ENCODE results near the gene BDNF. TPM values are rescaled to one million over a fixed set of nuclear protein-coding genes. Genes with fewer than 3 reads are reported as not detected.

Gene BDNF
- total RNA-seq, 1 donor from 2014 or later = 2.7 TPM

DNA sequence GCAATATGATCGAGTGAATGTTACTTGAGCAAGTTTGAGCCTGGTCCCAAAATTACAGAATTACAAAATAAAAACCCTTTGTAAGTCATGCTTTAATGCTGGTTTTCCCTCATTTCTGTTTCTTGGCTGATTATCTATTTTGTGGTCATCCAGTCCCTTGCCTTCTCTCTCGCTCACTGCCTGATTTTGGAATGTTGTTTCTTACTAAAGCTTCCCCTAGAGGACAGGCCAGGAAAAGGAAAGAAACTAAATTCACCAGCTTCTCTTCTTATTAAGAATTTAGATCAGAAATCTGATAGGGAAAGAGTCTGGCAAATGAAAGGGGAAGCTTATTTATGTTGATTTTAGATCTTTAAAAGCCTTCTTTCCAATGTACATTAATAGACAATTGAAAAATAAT lies 16.6 kb upstream of the BDNF start:
- no peak overlapping the region for H3K27ac Mint-ChIP-seq
- DNase-seq (ENCODE audit: low spot score, unreplicated experiment) = no peak
- H3K4me3 Mint-ChIP-seq (ENCODE audit: low read depth) = no peak overlapping the region
- TF ChIP-seq, protein P1, sequence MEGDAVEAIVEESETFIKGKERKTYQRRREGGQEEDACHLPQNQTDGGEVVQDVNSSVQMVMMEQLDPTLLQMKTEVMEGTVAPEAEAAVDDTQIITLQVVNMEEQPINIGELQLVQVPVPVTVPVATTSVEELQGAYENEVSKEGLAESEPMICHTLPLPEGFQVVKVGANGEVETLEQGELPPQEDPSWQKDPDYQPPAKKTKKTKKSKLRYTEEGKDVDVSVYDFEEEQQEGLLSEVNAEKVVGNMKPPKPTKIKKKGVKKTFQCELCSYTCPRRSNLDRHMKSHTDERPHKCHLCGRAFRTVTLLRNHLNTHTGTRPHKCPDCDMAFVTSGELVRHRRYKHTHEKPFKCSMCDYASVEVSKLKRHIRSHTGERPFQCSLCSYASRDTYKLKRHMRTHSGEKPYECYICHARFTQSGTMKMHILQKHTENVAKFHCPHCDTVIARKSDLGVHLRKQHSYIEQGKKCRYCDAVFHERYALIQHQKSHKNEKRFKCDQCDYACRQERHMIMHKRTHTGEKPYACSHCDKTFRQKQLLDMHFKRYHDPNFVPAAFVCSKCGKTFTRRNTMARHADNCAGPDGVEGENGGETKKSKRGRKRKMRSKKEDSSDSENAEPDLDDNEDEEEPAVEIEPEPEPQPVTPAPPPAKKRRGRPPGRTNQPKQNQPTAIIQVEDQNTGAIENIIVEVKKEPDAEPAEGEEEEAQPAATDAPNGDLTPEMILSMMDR (IDR thresholded peaks at IDR 0.05; ENCODE audit: unreplicated experiment) = no peak
- H3K36me3 Mint-ChIP-seq (ENCODE audit: insufficient read depth) = no peaks in the 10 kb centered on the region
- peaks cover 52% of the 10 kb centered on the region for H3K27me3 Mint-ChIP-seq
- no peaks in the 10 kb centered on the region for H3K9me3 Mint-ChIP-seq (ENCODE audit: low read depth)
- peaks cover 12% of the 10 kb centered on the region for H3K4me1 Mint-ChIP-seq (ENCODE audit: low read depth)

DNA sequence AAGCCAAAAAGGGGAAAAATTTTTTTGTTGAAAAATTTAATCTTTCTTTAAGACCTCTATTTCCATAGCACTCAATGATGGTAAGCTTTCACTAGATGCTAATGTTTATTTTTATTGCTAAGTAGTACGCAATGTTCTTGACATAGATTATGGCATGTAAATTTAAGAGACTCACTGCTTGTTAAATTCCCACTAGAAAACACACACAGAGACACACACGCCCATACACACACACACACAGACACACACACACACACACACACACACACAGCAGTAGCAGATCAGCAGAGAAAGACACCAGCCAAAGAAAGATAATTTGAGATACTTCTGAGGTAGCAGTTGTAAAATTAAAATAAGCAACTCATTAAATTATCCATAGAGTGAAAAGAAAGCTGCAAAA lies 16.0 kb upstream of the BDNF start:
- H3K27me3 Mint-ChIP-seq = peaks cover 46% of the 10 kb centered on the region
- TF ChIP-seq, protein P1 (IDR thresholded peaks at IDR 0.05; ENCODE audit: unreplicated experiment) = no peak
- H3K4me3 Mint-ChIP-seq (ENCODE audit: low read depth) = no peak overlapping the region
- no peak for DNase-seq (ENCODE audit: low spot score, unreplicated experiment)
- no peaks in the 10 kb centered on the region for H3K9me3 Mint-ChIP-seq (ENCODE audit: low read depth)
- no peaks in the 10 kb centered on the region for H3K36me3 Mint-ChIP-seq (ENCODE audit: insufficient read depth)
- peaks cover 14% of the 10 kb centered on the region for H3K4me1 Mint-ChIP-seq (ENCODE audit: low read depth)
- H3K27ac Mint-ChIP-seq = no peak overlapping the region

DNA sequence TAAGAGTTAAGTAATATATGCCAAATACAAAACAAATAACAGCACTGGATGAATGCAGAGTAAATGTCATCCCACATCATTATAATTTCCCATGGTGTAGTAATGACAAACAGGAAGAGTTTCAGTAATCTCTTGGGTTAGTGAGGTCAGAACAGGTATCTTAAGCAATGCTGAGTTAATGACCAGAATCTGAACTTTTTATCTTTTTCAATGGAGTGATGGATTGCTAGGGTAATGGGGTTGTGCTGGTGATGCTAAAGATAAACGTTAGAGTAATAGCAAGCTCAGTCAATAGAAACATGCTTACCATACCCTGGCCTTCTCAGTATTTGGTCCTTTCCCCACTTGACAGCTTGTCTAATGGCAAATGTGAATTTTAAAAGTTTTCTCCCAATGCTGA lies 11.5 kb upstream of the BDNF start:
- no peaks in the 10 kb centered on the region for H3K9me3 Mint-ChIP-seq (ENCODE audit: low read depth)

DNA sequence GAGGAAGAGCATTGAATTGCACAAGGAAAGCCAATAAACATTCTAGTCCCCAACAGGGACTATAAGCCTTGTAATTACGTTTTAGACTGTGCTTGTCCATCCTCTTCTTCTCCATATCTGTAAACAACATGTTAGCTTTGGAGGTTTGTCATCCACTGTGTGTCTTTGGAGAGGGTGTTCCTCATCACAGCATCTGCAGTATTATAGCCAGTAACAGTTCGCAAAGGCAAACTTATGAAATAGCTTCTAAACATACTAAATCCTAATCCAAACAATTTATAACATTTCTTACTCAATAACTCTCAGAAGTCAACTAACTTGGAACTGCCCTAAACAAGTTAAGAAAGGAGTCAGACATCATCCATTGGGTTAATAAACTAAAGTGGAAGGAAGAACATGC lies 10.3 kb upstream of the BDNF start:
- TF ChIP-seq, protein P1 (IDR thresholded peaks at IDR 0.05; ENCODE audit: unreplicated experiment) = no peak
- no peaks in the 10 kb centered on the region for H3K9me3 Mint-ChIP-seq (ENCODE audit: low read depth)
- no peaks in the 10 kb centered on the region for H3K36me3 Mint-ChIP-seq (ENCODE audit: insufficient read depth)
- H3K4me3 Mint-ChIP-seq (ENCODE audit: low read depth) = no peak overlapping the region
- peaks cover 3% of the 10 kb centered on the region for H3K4me1 Mint-ChIP-seq (ENCODE audit: low read depth)
- no peak for DNase-seq (ENCODE audit: low spot score, unreplicated experiment)
- peaks cover 4% of the 10 kb centered on the region for H3K27me3 Mint-ChIP-seq
- H3K27ac Mint-ChIP-seq = no peak overlapping the region

More for the DNA sequence above, 11.5 kb upstream of the BDNF start:
- TF ChIP-seq, protein P1 (IDR thresholded peaks at IDR 0.05; ENCODE audit: unreplicated experiment) = no peak
- DNase-seq (ENCODE audit: low spot score, unreplicated experiment) = no peak
- no peak overlapping the region for H3K27ac Mint-ChIP-seq
- no peak overlapping the region for H3K4me3 Mint-ChIP-seq (ENCODE audit: low read depth)
- peaks cover 3% of the 10 kb centered on the region for H3K4me1 Mint-ChIP-seq (ENCODE audit: low read depth)
- H3K27me3 Mint-ChIP-seq = peaks cover 11% of the 10 kb centered on the region
- H3K36me3 Mint-ChIP-seq (ENCODE audit: insufficient read depth) = no peaks in the 10 kb centered on the region

DNA sequence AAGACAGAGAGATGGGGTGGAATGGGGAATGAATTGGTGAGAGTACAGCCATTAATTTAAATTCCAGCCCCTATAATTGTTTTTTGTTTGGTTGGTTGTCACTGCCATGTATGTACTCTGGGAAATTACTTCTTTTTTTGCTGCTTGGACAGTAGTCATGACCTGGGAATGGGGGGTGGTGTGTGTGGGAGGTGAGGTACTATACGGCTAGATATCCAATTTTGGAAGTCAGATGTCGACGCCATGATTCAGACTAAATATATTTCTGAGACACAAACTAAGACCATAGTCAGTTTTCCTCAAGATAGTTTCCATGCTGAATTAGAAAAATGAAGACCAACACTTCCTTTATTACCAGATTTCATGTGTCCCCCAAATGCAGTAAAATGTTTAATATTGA lies 7.4 kb upstream of the BDNF start:
- H3K9me3 Mint-ChIP-seq (ENCODE audit: low read depth) = no peaks in the 10 kb centered on the region

More for the DNA sequence above, 7.4 kb upstream of the BDNF start:
- Mint-ChIP-seq H3K4me3 (ENCODE audit: low read depth) (no peak overlapping the region), H3K4me1 (ENCODE audit: low read depth) (peaks cover 3% of the 10 kb centered on the region), H3K27ac (no peak overlapping the region), H3K36me3 (ENCODE audit: insufficient read depth) (no peaks in the 10 kb centered on the region), H3K27me3 (peaks cover 9% of the 10 kb centered on the region)
- DNase-seq (ENCODE audit: low spot score, unreplicated experiment) = no peak
- TF ChIP-seq, protein P1 (IDR thresholded peaks at IDR 0.05; ENCODE audit: unreplicated experiment) = no peak

All from progenitor cell of endocrine pancreas (in vitro differentiated cells).